Endothelial cell of umbilical vein (primary cell): ENCODE data around the gene TTC36. TPM values are rescaled to one million over a fixed set of nuclear protein-coding genes. Genes with fewer than 3 reads are reported as not detected.

Experiments used
- BruUV-seq: library from RNA; stranded (reverse); fragments of 400-500 nt; replicated peaks from 2 replicates; lab custom pipeline; 2021; lab: Mats Ljungman, UMichigan
- CTCF ChIA-PET: fragments of 300-600, 350-600 bp; sonication (Branson Sonifier 250); formaldehyde crosslinking; loops from one replicate; lab custom pipeline; 2021; ENCODE audit warnings: antibody characterized with exemption, inconsistent platforms; lab: Charles Lee
- POLR2A ChIA-PET: fragments of 300-600, 350-600 bp; sonication (Branson Sonifier 250); formaldehyde crosslinking; loops from one replicate; lab custom pipeline; 2021; ENCODE audit warnings: antibody characterized with exemption, inconsistent platforms; lab: Charles Lee
- DNase-seq: peaks from one replicate; pipeline ENCODE4 v3.0.0-alpha.2; 2011; ENCODE audit warnings: low read depth, low spot score
- FAIRE-seq: peaks from 2 replicates; lab custom pipeline; 2011; peaks lifted over from hg19 to GRCh38; lab: Jason Lieb, UNC
- H2AFZ ChIP-seq: 2 replicates; pipeline ENCODE4 v1.6.0; 2012; ENCODE audit warnings: low read depth, low read length, control low read depth, inconsistent platforms
- H3K27ac ChIP-seq: 2 replicates; pipeline ENCODE4 v1.5.1; 2011; ENCODE audit warnings: low read depth, mild to moderate bottlenecking, control low read depth, low read length, moderate library complexity; ENCODE audit not compliant: insufficient read depth
- H3K27me3 ChIP-seq, 2 experiments: 2 replicates each; pipeline versions ENCODE4 v1.6.0 to v1.6.1; 2011; ENCODE audit warnings: low read length in 2 of 2, mixed read lengths in 1 of 2; ENCODE audit not compliant: control insufficient read depth in 2 of 2, insufficient read depth in 2 of 2
- H3K36me3 ChIP-seq, 2 experiments: 2 replicates in 1 of 2; 3 replicates in 1 of 2; pipeline ENCODE4 v1.5.1; 2011; ENCODE audit warnings: low read length in 2 of 2, mild to moderate bottlenecking in 1 of 2, moderate library complexity in 1 of 2; ENCODE audit not compliant: control insufficient read depth in 2 of 2, insufficient read depth in 2 of 2; ENCODE audit errors: extremely low read depth in 1 of 2
- H3K4me1 ChIP-seq: 3 replicates; pipeline ENCODE4 v1.5.1; 2011; ENCODE audit warnings: mild to moderate bottlenecking, low read length; ENCODE audit not compliant: control insufficient read depth, insufficient read depth; ENCODE audit errors: extremely low read depth
- H3K4me2 ChIP-seq: 2 replicates; pipeline ENCODE4 v1.6.1; 2011; ENCODE audit warnings: low read length, control low read depth, mixed read lengths; ENCODE audit not compliant: insufficient read depth
- H3K4me3 ChIP-seq, 3 experiments: fragments of 200-600 bp in 1 of 3; sonication (generic), shearing (Covaris generic) in 1 of 3; replicated peaks in 1 of 3; 2 replicates each; pipeline ENCODE4 v1.5.1; 2011 to 2016; ENCODE audit warnings: control low read depth in 3 of 3, low read length in 3 of 3, mild to moderate bottlenecking in 2 of 3, inconsistent platforms in 1 of 3, low read depth in 1 of 3, moderate library complexity in 1 of 3; ENCODE audit not compliant: insufficient read depth in 1 of 3
- H3K79me2 ChIP-seq: 2 replicates; pipeline ENCODE4 v1.6.0; 2012; ENCODE audit warnings: low read length, inconsistent platforms; ENCODE audit not compliant: control insufficient read depth, insufficient read depth
- H3K9ac ChIP-seq: replicated peaks from 2 replicates; pipeline ENCODE3; 2011; ENCODE audit warnings: low read length, control low read depth; ENCODE audit not compliant: insufficient read depth; ENCODE audit errors: extremely low read depth
- H3K9me1 ChIP-seq: replicated peaks from 3 replicates; pipeline ENCODE4 v1.6.0; 2011; ENCODE audit warnings: mild to moderate bottlenecking, low read length; ENCODE audit not compliant: control insufficient read depth, insufficient read depth; ENCODE audit errors: extremely low read depth
- H3K9me3 ChIP-seq: replicated peaks from 2 replicates; pipeline ENCODE4 v1.5.1; 2012; ENCODE audit warnings: low read length, inconsistent platforms; ENCODE audit not compliant: control insufficient read depth, insufficient read depth
- H4K20me1 ChIP-seq: replicated peaks from 2 replicates; pipeline ENCODE3; 2011; ENCODE audit warnings: mild to moderate bottlenecking, low read length; ENCODE audit not compliant: control insufficient read depth, insufficient read depth; ENCODE audit errors: extremely low read depth
- EZH2 ChIP-seq: IDR thresholded peaks from 2 replicates; pipeline ENCODE4 v1.6.1; 2012; ENCODE audit warnings: borderline replicate concordance, low read depth, mild to moderate bottlenecking, moderate library complexity, low read length, inconsistent platforms; ENCODE audit not compliant: severe bottlenecking
- FOS ChIP-seq: IDR thresholded peaks from 2 replicates; pipeline ENCODE4 v1.6.1; 2011; ENCODE audit warnings: mild to moderate bottlenecking, low read length, moderate library complexity, borderline replicate concordance; ENCODE audit not compliant: insufficient read depth
- GATA2 ChIP-seq: IDR thresholded peaks from 2 replicates; pipeline ENCODE4 v1.7.0; 2011; ENCODE audit warnings: low read depth, mild to moderate bottlenecking, moderate library complexity, mixed read lengths, low read length; ENCODE audit not compliant: insufficient read length, insufficient read depth
- JUN ChIP-seq: IDR thresholded peaks from 2 replicates; pipeline ENCODE4 v1.6.1; 2011; ENCODE audit warnings: borderline replicate concordance, low read depth; ENCODE audit not compliant: insufficient read length, insufficient read depth
- MYC ChIP-seq: IDR thresholded peaks from one replicate; pipeline ENCODE4 v1.6.1; 2011; ENCODE audit warnings: mild to moderate bottlenecking, low read depth, low read length
- POLR2A ChIP-seq: IDR thresholded peaks from 2 replicates; pipeline ENCODE4 v1.6.1; 2012; ENCODE audit warnings: low read depth, mild to moderate bottlenecking, control low read depth, low read length
- POLR2AphosphoS5 ChIP-seq: IDR thresholded peaks from 2 replicates; pipeline ENCODE4 v1.6.1; 2012; ENCODE audit warnings: low read depth, mild to moderate bottlenecking, control low read depth, low read length, moderate library complexity; ENCODE audit not compliant: insufficient read depth
- dilution Hi-C: fragments of 300-500 bp; cut with MboI; formaldehyde crosslinking; loops from one replicate; pipeline ENCODE4 v1.15.0; 2019; ENCODE audit warnings: low sequenced_read_pairs; ENCODE audit not compliant: extremely low pct_ligation_motif_present
- intact Hi-C: fragments of 100-400 bp; cut with micrococcal nuclease; formaldehyde crosslinking; loops from one replicate; pipeline ENCODE4 v1.10.0; 2022
- polyA plus RNA-seq, 4 experiments: library from polyadenylated mRNA; depleted of rRNA in 3 of 4; stranded (reverse) in 3 of 4; unstranded in 1 of 4; fragments of >200 nt; gene quantifications; 2 replicates each; pipeline versions ENCODE4 v1.2.1 to v1.2.3, GENCODE V29; 2011 to 2012; ENCODE audit warnings: missing spikeins in 1 of 4
- total RNA-seq: library from RNA; stranded (reverse); gene quantifications from 2 replicates; pipeline ENCODE4 v1.2.3, GENCODE V29; 2021
- TF ChIP-seq, protein P1 (sequence below): IDR thresholded peaks from 2 replicates; pipeline ENCODE4 v1.6.1; 2011; ENCODE audit not compliant: insufficient read depth, insufficient read length
- TF ChIP-seq, protein P2 (sequence below), 2 donors: IDR thresholded peaks; 1 replicate in 1 of 2; 2 replicates in 1 of 2; pipeline ENCODE4 v1.5.1; 2011; ENCODE audit warnings: low read length in 2 of 2, mild to moderate bottlenecking in 2 of 2, moderate library complexity in 2 of 2, control low read depth in 1 of 2, inconsistent platforms in 1 of 2, low read depth in 1 of 2; ENCODE audit not compliant: insufficient read depth in 1 of 2; ENCODE audit errors: extremely low read depth in 1 of 2

The TTC36 gene
- total and polyA plus RNA-seq, 2 donors (not counting 3 experiments of a cell fraction or from before 2014, with no cell fraction given): 0.60 TPM; not detected in 1

DNA sequence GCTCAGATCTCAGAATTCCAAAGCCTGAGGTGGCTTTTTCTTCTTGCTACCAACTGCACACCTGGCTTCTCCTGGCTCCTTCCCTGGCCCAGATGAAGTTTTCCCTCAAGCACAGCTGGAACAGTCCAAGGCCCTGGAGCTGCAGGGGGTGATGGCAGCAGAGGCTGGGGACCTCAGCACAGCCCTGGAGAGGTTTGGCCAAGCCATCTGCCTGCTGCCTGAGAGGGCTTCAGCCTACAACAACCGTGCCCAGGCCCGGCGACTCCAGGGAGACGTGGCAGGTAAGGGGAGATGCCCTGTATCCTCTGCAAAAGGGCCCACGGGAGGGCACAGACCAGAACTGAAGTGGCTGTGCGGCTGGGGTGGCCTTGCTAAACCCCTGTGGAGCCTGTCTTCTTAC is 1.2 kb downstream of the TTC36 start:
- FAIRE-seq (no peak), DNase-seq (no peak)
- intact Hi-C loops: no loop called here
- no peaks in the 10 kb centered on the region for H4K20me1 ChIP-seq
- BruUV-seq: no TSS peak
- no peak overlapping the region for H2AFZ ChIP-seq
- ChIA-PET CTCF (no interaction called here), POLR2A (interaction anchor here (0.6 kb wide), 1 partner anchor 12 kb away, joined by 3 read pairs; no protein-coding TSS in a partner anchor)
- TF ChIP-seq, protein P1, sequence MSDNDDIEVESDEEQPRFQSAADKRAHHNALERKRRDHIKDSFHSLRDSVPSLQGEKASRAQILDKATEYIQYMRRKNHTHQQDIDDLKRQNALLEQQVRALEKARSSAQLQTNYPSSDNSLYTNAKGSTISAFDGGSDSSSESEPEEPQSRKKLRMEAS: no peak
- TF ChIP-seq MYC (no peak), FOS (no peak), POLR2A (no peak), GATA2 (no peak), JUN (no peak), POLR2AphosphoS5 (no peak), EZH2 (no peak)
- TF ChIP-seq, protein P2, sequence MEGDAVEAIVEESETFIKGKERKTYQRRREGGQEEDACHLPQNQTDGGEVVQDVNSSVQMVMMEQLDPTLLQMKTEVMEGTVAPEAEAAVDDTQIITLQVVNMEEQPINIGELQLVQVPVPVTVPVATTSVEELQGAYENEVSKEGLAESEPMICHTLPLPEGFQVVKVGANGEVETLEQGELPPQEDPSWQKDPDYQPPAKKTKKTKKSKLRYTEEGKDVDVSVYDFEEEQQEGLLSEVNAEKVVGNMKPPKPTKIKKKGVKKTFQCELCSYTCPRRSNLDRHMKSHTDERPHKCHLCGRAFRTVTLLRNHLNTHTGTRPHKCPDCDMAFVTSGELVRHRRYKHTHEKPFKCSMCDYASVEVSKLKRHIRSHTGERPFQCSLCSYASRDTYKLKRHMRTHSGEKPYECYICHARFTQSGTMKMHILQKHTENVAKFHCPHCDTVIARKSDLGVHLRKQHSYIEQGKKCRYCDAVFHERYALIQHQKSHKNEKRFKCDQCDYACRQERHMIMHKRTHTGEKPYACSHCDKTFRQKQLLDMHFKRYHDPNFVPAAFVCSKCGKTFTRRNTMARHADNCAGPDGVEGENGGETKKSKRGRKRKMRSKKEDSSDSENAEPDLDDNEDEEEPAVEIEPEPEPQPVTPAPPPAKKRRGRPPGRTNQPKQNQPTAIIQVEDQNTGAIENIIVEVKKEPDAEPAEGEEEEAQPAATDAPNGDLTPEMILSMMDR (IDR thresholded peaks at IDR 0.05; ENCODE audit: extremely low read depth in 1 of 2, insufficient read depth in 1 of 2, low read depth in 1 of 2, low read length in 2 of 2): no peak
- H3K27me3 ChIP-seq: no peaks in the 10 kb centered on the region
- peaks cover 0 to 10% of the 10 kb centered on the region in 2 experiments for H3K36me3 ChIP-seq
- peaks cover 10% of the 10 kb centered on the region for H3K4me1 ChIP-seq
- no peak overlapping the region for H3K9ac ChIP-seq
- H3K4me3 ChIP-seq: no peak overlapping the region
- H3K4me2 ChIP-seq: no peak overlapping the region
- no peaks in the 10 kb centered on the region for H3K79me2 ChIP-seq
- dilution Hi-C loops: no loop called here
- no peak overlapping the region for H3K27ac ChIP-seq
- H3K9me1 ChIP-seq: no peaks in the 10 kb centered on the region
- no peaks in the 10 kb centered on the region for H3K9me3 ChIP-seq
